Stimulated activated CD8-positive, alpha-beta memory T cell treated with anti-CD3 and anti-CD28 coated beads, Interleukin-2, amount 100 ng/mL, for 48 hours (primary cell): Measurements from ENCODE around the gene TIGD4.

Source experiments
- DNase-seq, 2 donors: peaks; one replicate each; pipeline ENCODE4 v3.0.0-alpha.2; 2020; ENCODE audit warnings: low read depth in 2 of 2

TIGD4 gene

DNA sequence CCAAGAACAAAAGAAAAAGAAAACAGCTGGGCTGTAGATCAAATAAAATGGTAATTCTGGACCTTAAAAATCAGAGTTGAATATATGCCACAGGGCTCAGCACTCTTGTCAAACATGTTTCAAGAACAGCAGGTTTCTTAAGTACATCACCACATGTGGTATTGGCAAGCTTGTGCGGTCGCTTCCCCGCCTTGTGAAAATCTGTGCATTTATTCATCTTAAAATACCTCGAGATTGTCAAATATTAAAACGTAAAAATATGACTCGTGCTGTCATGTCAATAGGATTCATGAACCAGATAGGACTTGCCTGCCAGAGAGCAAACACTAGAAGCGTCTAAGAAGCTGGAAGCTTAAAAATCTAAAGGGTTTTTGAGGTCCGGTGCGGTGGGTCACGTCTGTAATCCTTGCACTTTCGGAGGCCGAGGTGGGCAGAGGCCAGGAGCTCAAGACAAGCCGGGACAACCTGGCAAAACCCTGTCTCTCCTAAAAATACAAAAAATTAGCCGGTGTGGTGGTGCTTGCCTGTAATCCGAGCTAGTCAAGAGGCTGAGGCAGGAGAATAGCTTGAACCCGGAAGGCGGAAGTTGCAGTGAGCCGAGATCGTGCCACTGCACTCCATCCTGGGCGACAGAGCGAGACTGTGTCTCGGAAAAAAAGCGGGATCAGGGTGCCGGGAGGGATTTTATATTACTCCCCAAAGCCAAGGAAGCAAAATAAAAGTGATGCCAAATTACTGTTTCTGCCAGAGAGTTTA lies 59.6 kb downstream of the TIGD4 start:
- DNase-seq = no peak
